DMS 273 (cell line): ENCODE data around the gene ASB6.
A peak's percentile ranks its signal among the peaks of the same experiment; 100 is the strongest.
"Not testable (repeated sequence)": the region's sequence is repeated elsewhere in the genome, so short reads cannot be mapped to it uniquely, and the experiment has no call there.

ENCODE experiments used
- DNase-seq: peaks from one replicate; lab custom pipeline; 2025; ENCODE audit not compliant: unreplicated experiment; lab: John Stamatoyannopoulos, UW

Gene ASB6

DNA sequence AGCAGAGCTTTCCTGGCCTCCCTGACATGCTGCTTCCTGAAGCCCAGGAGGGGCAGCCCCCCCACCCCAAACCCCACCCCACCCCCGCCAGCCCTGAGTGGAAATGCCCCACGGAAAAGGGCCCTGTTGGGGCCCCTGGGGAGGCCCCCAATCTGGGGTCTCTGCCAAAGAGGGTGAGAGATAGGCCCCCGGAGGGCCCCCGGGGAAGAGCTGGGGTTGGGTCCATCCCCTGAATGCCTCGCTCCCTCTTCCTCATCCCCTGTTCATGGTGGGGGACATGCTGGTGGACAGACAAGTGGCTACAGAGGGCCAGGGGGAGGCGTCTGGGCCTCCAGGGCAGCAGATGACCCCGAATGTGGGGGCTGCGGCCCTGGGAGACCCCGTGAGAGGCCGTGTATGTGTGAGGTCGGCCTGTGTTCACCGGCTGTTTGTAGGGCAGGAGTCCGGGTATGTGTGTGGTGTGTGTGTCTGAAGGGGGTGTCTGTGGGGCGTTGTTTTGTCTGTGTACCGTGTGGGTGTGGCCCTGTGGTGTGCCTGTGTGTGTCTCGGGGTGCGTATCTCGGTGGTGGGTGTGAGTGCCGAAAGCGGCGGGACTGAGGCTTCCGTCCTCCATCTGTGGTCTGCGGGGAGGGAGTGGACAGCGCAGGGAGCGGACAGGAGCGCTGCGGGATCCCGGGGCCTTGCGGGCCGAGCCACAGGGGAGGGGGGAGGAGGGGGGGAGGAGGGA is 32.3 kb downstream of the ASB6 start:
- DNase-seq, result no peak

DNA sequence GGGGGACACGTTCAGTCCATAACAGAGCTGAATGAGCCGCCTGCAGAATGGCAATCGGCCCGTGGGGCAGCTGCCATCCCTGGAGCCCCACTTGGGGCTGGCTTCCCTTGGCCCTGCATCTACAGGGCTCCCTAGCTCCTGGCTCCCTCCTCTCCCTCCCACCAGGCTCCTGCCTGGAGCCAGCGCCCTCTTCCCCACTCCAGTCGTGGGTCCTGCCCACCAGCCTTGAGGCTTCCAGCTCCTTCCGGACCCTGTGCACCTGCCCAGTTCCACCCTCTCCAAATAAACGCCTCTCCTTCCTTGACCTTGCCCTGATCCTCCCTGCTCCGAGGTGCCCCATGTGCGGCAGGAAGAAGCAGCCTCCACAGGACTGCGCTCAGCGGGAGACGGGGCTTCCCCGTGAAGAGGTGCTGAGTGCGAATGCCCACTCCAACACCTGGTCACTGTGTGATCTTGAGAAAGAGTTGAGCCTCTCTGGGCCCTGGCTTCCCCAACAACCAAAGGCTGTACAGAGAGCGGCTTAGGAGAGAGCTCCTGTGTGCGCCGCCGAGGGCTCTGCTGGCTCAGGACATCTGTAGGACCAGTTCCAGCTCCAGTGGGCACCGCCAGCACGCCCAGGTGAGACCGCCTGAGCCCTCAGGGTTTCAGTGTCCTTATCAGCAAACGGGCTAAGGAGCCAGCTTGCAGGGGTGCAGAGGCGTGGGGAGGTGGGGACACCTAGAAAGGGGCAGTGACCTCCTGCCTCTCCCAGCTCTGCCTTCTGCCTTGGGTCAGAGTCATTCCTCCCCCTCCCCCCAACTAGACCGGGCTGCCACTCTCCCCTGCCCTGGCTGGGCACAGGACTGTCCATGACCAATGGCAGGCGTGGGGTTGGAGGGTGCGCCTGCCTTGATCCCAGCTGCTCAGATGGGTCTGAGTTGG is 33.1 kb downstream of the ASB6 start:
- no peak for DNase-seq

DNA sequence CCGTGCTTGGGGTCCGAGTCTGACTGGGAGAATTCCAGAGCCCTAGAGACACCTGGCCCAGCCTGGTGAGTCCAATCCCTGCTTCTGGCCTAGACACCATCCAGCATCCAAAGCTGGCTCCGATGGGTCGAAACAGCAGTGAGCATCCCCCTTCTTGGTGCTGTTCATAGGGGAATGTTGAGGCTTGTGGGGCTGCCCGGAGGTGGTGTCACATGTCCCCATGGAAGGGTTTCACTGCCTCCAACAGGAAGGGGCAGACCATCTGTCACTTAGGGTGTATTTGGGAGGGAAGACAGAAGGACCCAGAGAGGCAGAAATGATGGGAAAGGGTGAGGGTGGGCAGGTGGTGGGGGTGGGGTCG is 34.9 kb downstream of the ASB6 start:
- peak; percentile 93 for DNase-seq

GRCh38 chr9:129606161-129607026 is 35.6 kb downstream of the ASB6 start:
- no peak for DNase-seq

DNA sequence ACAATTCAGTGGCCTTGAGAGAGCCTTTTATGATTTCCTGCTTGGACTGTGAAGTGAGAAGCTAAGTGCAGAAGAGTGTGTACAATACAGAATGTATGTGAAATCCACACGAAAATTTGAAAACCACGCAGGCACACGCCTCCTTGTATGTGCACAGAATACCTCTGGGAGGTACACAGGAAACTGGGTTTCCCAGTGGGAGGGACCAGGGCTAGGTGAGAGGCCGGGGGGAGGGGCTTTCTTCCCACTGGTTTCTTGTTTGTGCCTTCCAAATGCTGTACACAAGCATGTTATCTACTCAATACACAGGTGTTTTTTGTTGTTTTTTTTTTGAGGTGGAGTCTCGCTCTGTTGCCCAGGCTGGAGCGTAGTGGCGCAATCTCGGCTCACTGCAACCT is 37.2 kb downstream of the ASB6 start:
- DNase-seq, result peak; percentile 25

DNA sequence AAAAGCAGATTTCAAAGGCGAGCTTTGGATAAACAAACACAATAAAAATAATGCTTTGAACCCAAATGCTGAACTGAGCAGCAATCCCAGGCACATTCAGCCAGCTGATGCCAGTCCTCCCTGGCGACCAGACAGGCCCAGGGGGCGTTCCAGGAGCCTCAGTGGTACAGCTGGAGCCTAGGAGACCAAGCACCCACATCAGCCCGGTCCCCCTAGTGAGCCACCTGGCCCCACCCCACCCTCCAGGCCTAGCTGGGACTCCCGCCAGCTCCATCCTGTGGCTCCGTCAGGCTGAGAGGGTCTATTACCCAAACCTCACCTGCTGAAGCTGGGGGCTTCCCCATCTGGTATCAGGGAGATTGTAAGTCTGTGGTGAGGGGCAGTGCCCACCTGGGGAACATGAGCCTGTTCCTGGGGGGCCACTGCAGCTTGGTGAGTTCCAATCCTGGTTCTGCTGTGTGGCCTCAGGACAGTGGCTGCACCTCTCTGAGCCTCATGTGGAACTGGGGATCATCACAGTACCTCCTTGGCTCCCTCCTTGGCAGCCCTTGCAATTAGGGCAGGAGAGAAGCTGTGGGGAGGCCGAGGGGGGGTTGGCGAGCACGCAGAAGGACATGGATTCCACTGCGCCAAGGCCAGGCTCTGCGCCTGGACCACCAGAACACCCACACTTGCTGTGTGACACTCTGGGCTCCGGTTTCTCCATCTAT is 37.7 kb downstream of the ASB6 start:
- DNase-seq, result no peak

- no peak for DNase-seq
These were observed 39.1 kb downstream of the ASB6 start for GRCh38 chr9:129602598-129603415.

GRCh38 chr9:129601082-129601674 is 40.8 kb downstream of the ASB6 start:
- no peak for DNase-seq

DNA sequence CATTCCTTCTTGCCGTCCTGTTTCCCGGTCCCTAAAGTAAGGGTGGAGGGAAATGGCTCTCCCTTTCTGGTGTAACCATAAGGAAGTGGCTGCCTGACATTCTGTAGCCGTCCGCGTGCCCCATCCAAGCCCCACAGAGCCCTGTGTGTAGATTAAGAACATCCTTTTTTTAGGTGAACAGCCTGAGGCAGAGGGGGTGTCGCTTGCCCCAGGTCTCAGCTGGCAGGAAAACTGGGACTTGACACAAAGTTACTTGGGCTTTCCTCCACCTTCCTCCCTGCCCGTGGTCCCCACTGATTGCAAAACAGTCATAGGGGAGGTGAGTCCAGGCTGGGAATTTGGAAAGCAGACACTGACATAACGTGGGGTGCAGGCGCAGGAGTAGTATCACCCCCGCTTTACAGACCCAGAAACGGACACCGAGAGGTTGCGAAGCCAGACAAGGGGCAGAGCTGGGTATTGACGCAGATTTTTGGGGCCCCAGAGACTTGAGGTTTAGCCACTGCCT is 43.8 kb downstream of the ASB6 start:
- no peak for DNase-seq

DNA sequence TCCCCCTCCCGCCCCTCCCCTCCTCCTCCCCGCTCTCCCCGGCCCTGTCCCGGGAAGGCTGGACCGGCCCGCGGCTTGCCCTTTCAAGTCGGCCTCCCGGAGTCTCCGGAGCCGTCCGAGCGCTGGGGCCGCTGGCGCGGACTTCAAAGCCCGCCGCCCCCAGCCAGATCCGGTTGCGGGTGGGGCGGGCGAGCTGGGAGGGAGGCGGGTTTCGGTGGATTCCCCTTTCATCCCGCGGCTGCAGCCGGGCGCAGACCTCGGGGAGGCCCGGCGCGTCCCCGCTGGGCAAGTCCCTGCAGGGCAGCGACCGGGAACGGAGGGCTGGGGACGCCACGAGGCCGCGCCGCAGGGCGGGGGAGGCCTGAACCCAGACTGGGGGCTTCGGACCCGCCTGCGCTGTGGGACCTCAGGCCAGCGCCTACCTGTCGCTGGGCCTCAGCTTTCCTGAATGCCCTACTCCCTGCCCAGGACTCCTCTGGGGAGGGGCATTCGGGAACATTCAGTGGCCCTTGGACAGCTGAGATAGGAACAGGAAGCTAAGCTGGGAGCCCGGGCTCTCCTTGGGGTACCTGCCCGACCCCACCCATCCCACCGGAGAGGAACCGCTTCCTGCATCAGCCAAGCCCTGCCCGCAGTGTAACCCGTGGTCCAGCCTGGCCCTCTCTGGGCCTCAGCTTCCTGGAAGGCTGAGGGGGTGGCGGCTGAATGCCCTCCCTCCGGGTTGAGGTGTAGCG is 44.4 kb downstream of the ASB6 start:
- DNase-seq, result no peak

DNA sequence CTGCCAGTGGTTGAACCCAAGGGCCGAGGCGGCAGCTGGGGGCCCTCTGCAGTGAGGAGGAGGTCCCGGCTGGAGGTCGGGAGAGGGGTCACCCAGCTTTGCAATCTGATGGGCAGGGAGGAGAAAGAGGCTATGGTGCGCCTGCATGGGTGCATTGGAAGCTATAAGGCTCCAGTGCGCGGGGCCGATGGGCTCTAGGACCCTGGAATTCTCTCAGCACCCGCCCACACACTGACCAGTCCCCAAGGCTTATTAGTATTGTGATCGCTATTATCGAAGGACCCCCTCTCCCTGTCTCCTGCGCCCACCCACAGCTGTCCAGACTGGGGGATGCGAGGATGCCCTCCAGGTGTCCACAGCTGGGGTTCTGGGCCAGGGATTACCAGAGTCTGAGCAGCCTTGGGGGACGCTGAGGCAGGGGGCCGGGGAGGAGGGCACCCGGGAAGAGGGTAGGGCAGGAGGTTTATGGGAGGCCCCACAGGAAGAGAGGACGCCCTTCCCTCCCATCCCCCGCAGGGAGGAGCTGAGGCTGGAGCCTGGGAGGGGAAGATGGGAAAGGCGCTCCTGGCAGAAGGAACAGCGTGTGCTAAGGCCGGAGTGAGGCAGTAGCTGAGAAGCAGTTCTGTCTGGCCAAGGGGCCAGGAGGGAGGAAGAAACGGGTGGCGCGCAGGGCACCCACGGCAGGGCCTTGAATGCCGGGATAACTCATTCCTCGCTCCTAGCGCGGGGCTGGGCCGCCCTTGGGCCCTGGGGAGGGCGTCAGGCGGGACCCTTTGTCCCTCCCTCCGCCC is 45.2 kb downstream of the ASB6 start:
- no peak for DNase-seq

DNA sequence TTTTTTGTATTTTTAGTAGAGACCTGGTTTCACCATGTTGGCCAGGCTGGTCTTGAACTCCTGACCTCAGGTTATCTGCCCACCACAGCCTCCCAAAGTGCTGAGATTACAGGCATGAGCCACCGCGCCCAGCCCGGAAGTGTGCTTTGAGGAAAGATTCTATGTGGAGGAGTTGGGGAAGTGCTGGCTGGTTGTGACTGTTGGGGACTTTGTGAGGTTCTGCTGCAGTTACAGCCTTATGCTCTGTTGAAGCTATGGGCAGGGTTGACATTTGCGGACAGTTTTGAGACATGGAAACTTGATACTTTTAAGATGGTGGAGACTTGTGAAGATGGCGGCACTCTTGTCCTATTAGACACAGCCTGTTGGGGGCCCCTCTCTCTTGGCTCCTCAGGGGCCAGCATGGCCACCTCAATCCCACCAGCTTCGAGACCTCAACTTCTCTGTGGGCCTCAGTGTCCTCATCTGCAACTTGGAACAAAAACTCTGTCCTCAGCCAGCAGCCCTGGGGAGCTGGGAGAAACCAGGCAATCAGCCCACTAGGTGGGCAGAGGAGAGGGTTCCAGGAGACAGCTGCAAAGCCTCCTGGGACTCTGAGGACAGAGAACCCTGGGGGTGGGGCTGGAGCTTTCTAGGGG is 45.9 kb downstream of the ASB6 start:
- DNase-seq, result no peak

- no peak for DNase-seq
These were observed 46.6 kb downstream of the ASB6 start for GRCh38 chr9:129595311-129595741.

GRCh38 chr9:129594632-129595031 is 47.3 kb downstream of the ASB6 start:
- DNase-seq, result no peak

DNA sequence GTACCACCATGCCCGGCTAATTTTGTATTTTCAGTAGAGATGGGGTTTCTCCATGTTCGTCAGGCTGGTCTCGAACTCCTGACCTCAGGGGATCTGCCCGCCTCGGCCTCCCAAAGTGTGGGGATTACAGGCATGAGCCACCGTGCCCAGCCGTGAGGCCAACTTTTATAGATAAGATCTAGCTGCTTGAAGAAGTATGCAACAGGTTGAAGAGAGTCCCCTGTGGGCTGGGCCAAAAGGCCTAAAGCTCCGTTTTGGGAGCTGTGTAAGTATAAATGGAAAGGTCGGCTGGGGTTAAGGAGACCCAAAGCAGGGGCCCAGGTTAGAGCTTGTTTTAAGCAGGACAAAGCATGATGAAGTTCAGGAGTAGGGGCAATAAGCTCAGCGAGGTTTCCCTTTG is 49.2 kb downstream of the ASB6 start:
- not testable (repeated sequence) for DNase-seq

- no peak for DNase-seq
These were observed 50.0 kb downstream of the ASB6 start for GRCh38 chr9:129591916-129592315.

- DNase-seq, result no peak
These were observed 51.5 kb downstream of the ASB6 start for GRCh38 chr9:129590466-129590865.
